Gastrocnemius medialis (tissue), 4 donors: Measurements from ENCODE around the gene CLCN3. TPM values are rescaled to one million over a fixed set of nuclear protein-coding genes. Genes with fewer than 3 reads are reported as not detected.

Source experiments
- ATAC-seq, 2 donors: fragments of 150-250 bp; one replicate each; pipeline ENCODE4 v1.9.1; 2016
- DNase-seq, 2 donors: peaks; one replicate each; pipeline ENCODE4 v3.0.0-alpha.2; 2019
- H3K27ac ChIP-seq, 4 donors: fragments of 200-600 bp; sonication (generic); 1 replicate in 1 of 4; 2 replicates in 3 of 4; pipeline ENCODE4 v1.5.1; 2016 to 2018; ENCODE audit warnings: mild to moderate bottlenecking in 2 of 4, moderate library complexity in 1 of 4
- H3K27me3 ChIP-seq, 3 donors: fragments of 200-600 bp; sonication (generic) in 2 of 3; 1 replicate in 1 of 3; 2 replicates in 2 of 3; pipeline versions ENCODE4 v1.5.1 to v1.6.0; 2016 to 2019; ENCODE audit warnings: mild to moderate bottlenecking in 1 of 3, moderate library complexity in 1 of 3
- H3K36me3 ChIP-seq, 2 donors: fragments of 200-600 bp; sonication (generic) in 1 of 2; one replicate each; pipeline ENCODE4 v1.5.1; 2017 to 2018
- H3K4me1 ChIP-seq, 2 donors: fragments of 200-600 bp; sonication (generic) in 1 of 2; one replicate each; pipeline ENCODE4 v1.5.1; 2016 to 2017; ENCODE audit warnings: mild to moderate bottlenecking in 2 of 2
- H3K4me3 ChIP-seq, 4 donors: fragments of 200-600 bp; sonication (generic) in 3 of 4; 1 replicate in 1 of 4; 2 replicates in 3 of 4; pipeline ENCODE4 v1.5.1; 2016 to 2019; ENCODE audit warnings: mild to moderate bottlenecking in 2 of 4
- H3K9me3 ChIP-seq, 3 donors: fragments of 200-600 bp; sonication (generic) in 2 of 3; 1 replicate in 1 of 3; 2 replicates in 2 of 3; pipeline ENCODE4 v1.5.1; 2016 to 2019
- POLR2A ChIP-seq, 2 donors: fragments of 450-650 bp; IDR thresholded peaks; one replicate each; pipeline ENCODE4 v1.6.1; 2017; ENCODE audit warnings: antibody characterized with exemption in 2 of 2, mild to moderate bottlenecking in 2 of 2, moderate library complexity in 2 of 2
- in situ Hi-C, 4 donors: fragments of 200-750 bp; cut with MboI; loops; one replicate each; pipeline versions ENCODE4 v1.15.0 to v1.8.0; 2017; ENCODE audit warnings: low sequenced_read_pairs in 4 of 4
- intact Hi-C: fragments of 100-400 bp; cut with DNase I; formaldehyde crosslinking; loops from one replicate; pipeline ENCODE4 v1.15.1; 2023; ENCODE audit warnings: low total_unique reads
- total RNA-seq, 4 donors: library from RNA; depleted of rRNA; stranded (reverse); fragments of >200 nt; gene quantifications; one replicate each; pipeline versions ENCODE4 v1.1.0 to v1.2.3, GENCODE V29; 2016
- TF ChIP-seq, protein P1 (sequence below), 5 experiments: fragments of 450-650 bp in 3 of 5; fragments of 200-600 bp in 2 of 5; sonication (generic) in 2 of 5; IDR thresholded peaks in 4 of 5; conservative IDR thresholded peaks in 1 of 5; 1 replicate in 4 of 5; 2 replicates in 1 of 5; pipeline ENCODE4 v1.5.1; 2016 to 2019; ENCODE audit warnings: antibody characterized with exemption in 5 of 5, mild to moderate bottlenecking in 3 of 5, moderate library complexity in 3 of 5

CLCN3 gene
- total RNA-seq, 4 donors from 2014 or later = 18.7 to 24.8 (median 20.5) TPM

DNA sequence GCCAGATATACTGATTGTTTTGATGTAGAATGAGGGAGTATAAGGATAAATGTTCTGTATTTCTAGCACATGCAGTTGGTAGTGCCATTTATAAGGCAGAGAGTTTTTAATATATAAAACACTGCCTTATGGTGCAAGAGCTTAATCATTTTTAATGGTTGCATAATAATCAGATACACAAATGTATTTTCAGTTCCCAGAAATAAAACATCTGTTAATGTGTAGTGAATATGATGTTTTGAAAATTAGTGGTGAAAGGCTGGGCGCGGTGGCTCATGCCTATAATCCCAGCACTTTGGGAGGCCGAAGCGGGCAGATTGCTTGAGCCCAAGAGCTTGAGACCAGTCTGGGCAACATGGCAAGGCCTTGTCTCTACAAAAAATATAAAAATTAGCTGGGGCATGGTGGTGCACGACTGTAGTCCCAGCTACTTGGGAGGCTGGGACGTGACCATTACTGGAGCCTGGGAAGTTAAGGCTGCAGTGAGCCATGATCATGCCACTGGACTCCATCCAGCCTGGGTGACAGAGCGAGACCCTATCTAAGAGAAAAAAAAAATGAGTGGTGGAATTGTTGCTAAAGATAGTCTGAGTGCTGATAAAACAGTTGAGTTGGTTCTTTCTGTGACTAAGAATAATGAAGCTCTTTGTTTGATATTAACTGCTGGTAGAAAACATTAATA, 29.3 kb downstream of the CLCN3 start:
- in situ Hi-C loops = no loop called here
- no peak overlapping the region for H3K4me3 ChIP-seq

DNA sequence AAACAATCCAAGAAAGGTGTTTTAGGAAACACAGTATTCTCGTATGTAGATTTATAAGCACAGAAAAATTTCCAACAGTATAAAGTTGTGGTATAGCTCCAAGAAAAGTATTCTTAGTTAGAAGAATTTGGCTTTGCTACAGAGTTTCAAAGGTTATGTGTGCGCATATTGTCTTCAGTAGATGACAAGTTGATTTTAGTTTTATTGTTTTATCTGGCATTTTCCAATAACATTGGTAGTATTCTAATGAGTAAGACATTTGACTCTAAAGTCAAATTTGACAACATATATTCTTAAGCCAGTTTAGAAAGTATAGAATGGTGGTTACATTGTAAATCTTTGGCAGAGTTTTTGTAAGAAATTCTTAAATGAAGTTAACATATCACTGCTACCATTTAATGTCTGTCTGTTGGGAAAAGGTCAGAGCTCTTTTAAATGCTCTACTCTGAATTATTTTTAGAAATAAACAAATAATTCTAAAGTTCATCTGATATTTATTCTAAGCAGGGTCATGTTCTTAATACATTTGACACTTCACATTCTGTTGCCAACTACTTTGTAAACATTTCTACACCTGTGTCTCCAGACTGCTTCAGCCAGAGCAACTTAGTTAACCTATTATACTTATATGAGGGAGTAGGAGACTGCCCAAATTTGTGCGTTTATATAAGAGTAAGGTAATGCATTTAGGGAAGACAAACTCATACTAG, 30.0 kb downstream of the CLCN3 start:
- TF ChIP-seq, protein P1, sequence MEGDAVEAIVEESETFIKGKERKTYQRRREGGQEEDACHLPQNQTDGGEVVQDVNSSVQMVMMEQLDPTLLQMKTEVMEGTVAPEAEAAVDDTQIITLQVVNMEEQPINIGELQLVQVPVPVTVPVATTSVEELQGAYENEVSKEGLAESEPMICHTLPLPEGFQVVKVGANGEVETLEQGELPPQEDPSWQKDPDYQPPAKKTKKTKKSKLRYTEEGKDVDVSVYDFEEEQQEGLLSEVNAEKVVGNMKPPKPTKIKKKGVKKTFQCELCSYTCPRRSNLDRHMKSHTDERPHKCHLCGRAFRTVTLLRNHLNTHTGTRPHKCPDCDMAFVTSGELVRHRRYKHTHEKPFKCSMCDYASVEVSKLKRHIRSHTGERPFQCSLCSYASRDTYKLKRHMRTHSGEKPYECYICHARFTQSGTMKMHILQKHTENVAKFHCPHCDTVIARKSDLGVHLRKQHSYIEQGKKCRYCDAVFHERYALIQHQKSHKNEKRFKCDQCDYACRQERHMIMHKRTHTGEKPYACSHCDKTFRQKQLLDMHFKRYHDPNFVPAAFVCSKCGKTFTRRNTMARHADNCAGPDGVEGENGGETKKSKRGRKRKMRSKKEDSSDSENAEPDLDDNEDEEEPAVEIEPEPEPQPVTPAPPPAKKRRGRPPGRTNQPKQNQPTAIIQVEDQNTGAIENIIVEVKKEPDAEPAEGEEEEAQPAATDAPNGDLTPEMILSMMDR (IDR thresholded peaks at IDR 0.05 in 4 of 5, conservative IDR thresholded peaks at IDR 0.05 in 1 of 5) = no peak
- TF ChIP-seq POLR2A (IDR thresholded peaks at IDR 0.05) = no peak
- peaks cover 20 to 31% of the 10 kb centered on the region in 2 donors for H3K4me1 ChIP-seq
- ATAC-seq (peak; percentile 70 to 71), DNase-seq (no peak)
- intact Hi-C loops = no loop called here
- H3K9me3 ChIP-seq = no peaks in the 10 kb centered on the region
- H3K27ac ChIP-seq = peak overlapping the region; percentile 59 to 74 (median 64)
- in situ Hi-C loops = no loop called here
- no peaks in the 10 kb centered on the region for H3K27me3 ChIP-seq
- H3K4me3 ChIP-seq = no peak overlapping the region
- H3K36me3 ChIP-seq = no peaks in the 10 kb centered on the region

More for the DNA sequence above, 29.3 kb downstream of the CLCN3 start:
- DNase-seq (no peak), ATAC-seq (peak; percentile 21 to 27)
- peak overlapping the region; percentile 59 to 74 (median 64) for H3K27ac ChIP-seq
- peaks cover 0 to 3% of the 10 kb centered on the region in 2 donors for H3K36me3 ChIP-seq
- no peaks in the 10 kb centered on the region for H3K9me3 ChIP-seq
- no peaks in the 10 kb centered on the region for H3K27me3 ChIP-seq
- H3K4me1 ChIP-seq = peaks cover 20 to 31% of the 10 kb centered on the region in 2 donors
- TF ChIP-seq, protein P1 (IDR thresholded peaks at IDR 0.05 in 4 of 5, conservative IDR thresholded peaks at IDR 0.05 in 1 of 5) = no peak
- no peak for TF ChIP-seq POLR2A (IDR thresholded peaks at IDR 0.05)
- intact Hi-C loops = no loop called here

DNA sequence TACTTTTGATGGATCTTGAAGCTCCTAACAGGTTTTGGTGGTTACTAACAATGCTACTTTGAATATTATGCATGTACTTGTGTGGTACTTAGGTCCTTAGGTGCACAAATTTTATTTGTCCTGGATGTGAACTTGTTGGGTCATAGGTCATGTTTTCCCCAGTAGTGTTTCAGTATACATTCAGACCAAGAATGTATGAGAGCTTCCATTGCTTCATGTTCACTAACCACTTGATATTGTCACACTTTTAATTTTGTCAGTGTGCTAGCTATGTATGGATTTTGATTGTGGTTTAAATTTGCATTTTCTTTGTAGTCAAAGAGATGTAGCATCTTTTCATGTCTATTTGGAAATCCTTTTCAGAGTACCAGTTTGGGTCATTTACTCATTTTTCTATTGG, 32.2 kb downstream of the CLCN3 start:
- DNase-seq = no peak
- no peaks in the 10 kb centered on the region for H3K27me3 ChIP-seq
- H3K36me3 ChIP-seq = no peaks in the 10 kb centered on the region
- H3K4me3 ChIP-seq = no peak overlapping the region
- no peak for ATAC-seq
- in situ Hi-C loops = no loop called here
- H3K4me1 ChIP-seq = peaks cover 20 to 31% of the 10 kb centered on the region in 2 donors
- TF ChIP-seq, protein P1 (IDR thresholded peaks at IDR 0.05 in 4 of 5, conservative IDR thresholded peaks at IDR 0.05 in 1 of 5) = no peak
- no peak for TF ChIP-seq POLR2A (IDR thresholded peaks at IDR 0.05)
- no peaks in the 10 kb centered on the region for H3K9me3 ChIP-seq
- H3K27ac ChIP-seq = no peak overlapping the region
- intact Hi-C loops = no loop called here

DNA sequence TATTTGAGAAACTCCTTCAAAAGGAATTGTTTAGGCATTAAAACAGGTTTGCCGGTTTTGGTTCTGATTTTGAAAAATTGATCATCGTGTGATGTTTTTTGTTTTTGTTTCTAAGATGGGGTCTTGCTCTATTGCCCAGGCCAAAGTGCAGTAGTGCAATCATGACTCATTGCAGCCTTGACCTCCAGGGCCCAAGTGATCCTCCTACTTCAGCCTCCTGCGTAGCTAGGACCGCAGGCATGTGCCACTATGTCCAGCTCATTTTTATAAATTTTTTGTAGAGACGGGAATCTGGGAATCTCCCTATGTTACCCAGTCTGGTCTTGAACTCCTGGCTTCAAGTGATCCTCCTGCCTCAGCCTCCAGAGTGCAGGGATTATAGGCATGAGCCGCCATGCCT, 35.0 kb downstream of the CLCN3 start:
- ATAC-seq (no peak), DNase-seq (no peak)
- Histone ChIP-seq H3K27me3 (no peaks in the 10 kb centered on the region), H3K36me3 (no peaks in the 10 kb centered on the region), H3K4me1 (peaks cover 29 to 30% of the 10 kb centered on the region in 2 donors), H3K9me3 (no peaks in the 10 kb centered on the region), H3K27ac (no peak overlapping the region), H3K4me3 (no peak overlapping the region)
- in situ Hi-C loops (loop anchor here in 1 of 4 donors (5.0 kb wide), 1 partner anchor 33 kb away; the partner anchor contains the start of gene CLCN3), intact Hi-C loops (no loop called here)
- TF ChIP-seq POLR2A (IDR thresholded peaks at IDR 0.05) = no peak
- TF ChIP-seq, protein P1 (IDR thresholded peaks at IDR 0.05 in 4 of 5, conservative IDR thresholded peaks at IDR 0.05 in 1 of 5) = no peak
